GM19452 (cell line): Measurements from ENCODE around the gene CLSTN1.

Experiments used
- ATAC-seq: cut with Tn5 transposase; IDR thresholded peaks from one replicate; pipeline ENCODE4 v1.9.1; 2021; ENCODE audit not compliant: unreplicated experiment

CLSTN1 gene

GRCh38 chr1:9689011-9689706 is 134.6 kb downstream of the CLSTN1 start:
- peak; percentile 47 for ATAC-seq

GRCh38 chr1:9688599-9688998 is 135.2 kb downstream of the CLSTN1 start:
- no peak for ATAC-seq

- no peak for ATAC-seq
Observed at GRCh38 chr1:9687874-9688582, 135.7 kb downstream of the CLSTN1 start.

GRCh38 chr1:9687120-9687873 is 136.5 kb downstream of the CLSTN1 start:
- peak; percentile 47 for ATAC-seq

GRCh38 chr1:9684801-9685200 is 139.0 kb downstream of the CLSTN1 start:
- no peak for ATAC-seq

DNA sequence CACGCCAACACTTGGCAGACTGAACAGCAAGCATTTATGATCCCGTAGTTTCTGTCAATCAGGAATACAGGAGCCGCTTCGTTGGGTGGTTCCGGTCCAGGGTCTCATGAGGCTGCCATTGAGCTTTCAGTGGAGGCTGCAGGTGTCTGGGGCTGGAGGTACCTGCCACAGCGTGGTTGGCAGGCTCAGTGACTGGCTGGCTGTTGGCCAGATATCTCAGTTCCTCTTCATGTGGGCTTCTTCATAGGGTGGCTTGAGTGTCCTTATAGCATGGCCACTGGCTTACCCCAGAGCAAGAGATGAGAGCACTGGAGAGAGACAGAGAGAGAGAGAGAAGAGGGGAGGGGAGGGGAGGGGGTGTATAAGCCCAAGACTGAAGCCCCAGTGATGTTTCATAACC is 142.9 kb downstream of the CLSTN1 start:
- no peak for ATAC-seq

- no peak for ATAC-seq
Observed at GRCh38 chr1:9680091-9680490, 143.7 kb downstream of the CLSTN1 start.
